Osteocyte (in vitro differentiated cells): ENCODE data around the gene TARBP1. TPM values are rescaled to one million over a fixed set of nuclear protein-coding genes. Genes with fewer than 3 reads are reported as not detected.

Experiments
- DNase-seq: peaks from one replicate; pipeline ENCODE4 v3.0.0; 2021; ENCODE audit warnings: mixed read lengths; ENCODE audit not compliant: unreplicated experiment; ENCODE audit errors: extremely low spot score
- H3K27ac Mint-ChIP-seq: one replicate; pipeline ENCODE4 v1.8.0; 2021; ENCODE audit warnings: mild to moderate bottlenecking, mixed read lengths; ENCODE audit not compliant: unreplicated experiment
- H3K27me3 Mint-ChIP-seq: one replicate; pipeline ENCODE4 v1.8.0; 2021; ENCODE audit warnings: mixed read lengths; ENCODE audit not compliant: unreplicated experiment
- H3K36me3 Mint-ChIP-seq: one replicate; pipeline ENCODE4 v1.8.0; 2021; ENCODE audit warnings: mixed read lengths; ENCODE audit not compliant: unreplicated experiment
- H3K4me1 Mint-ChIP-seq: one replicate; pipeline ENCODE4 v1.8.0; 2021; ENCODE audit warnings: mixed read lengths; ENCODE audit not compliant: unreplicated experiment
- H3K4me3 Mint-ChIP-seq: one replicate; pipeline ENCODE4 v1.8.0; 2021; ENCODE audit warnings: mild to moderate bottlenecking, moderate library complexity, mixed read lengths; ENCODE audit not compliant: unreplicated experiment
- H3K9me3 Mint-ChIP-seq: one replicate; pipeline ENCODE4 v1.8.0; 2021; ENCODE audit warnings: mixed read lengths; ENCODE audit not compliant: unreplicated experiment
- CTCF ChIP-seq: fragments of 200-600 bp; sonication (generic); IDR thresholded peaks from 2 replicates; pipeline ENCODE4 v1.5.0; 2021; ENCODE audit warnings: antibody characterized with exemption, mild to moderate bottlenecking, moderate library complexity
- total RNA-seq: library from RNA; stranded (reverse); gene quantifications from 2 replicates; pipeline ENCODE4 v1.2.1, GENCODE V29; 2021

TARBP1 gene
- total RNA-seq, 1 donor from 2014 or later = 19.0 TPM

GRCh38 chr1:234478152-234478480 is 863 bp downstream of the TARBP1 start:
- no peak for DNase-seq
- Mint-ChIP-seq H3K36me3 (no peaks in the 10 kb centered on the region), H3K27me3 (peaks cover 22% of the 10 kb centered on the region), H3K27ac (no peak overlapping the region), H3K4me3 (peak overlapping the region; percentile 79), H3K9me3 (no peaks in the 10 kb centered on the region), H3K4me1 (peaks cover 21% of the 10 kb centered on the region)
- TF ChIP-seq CTCF = no peak

GRCh38 chr1:234477386-234478151 is 1.4 kb downstream of the TARBP1 start:
- Mint-ChIP-seq H3K27ac (peak overlapping the region; percentile 69), H3K4me1 (peaks cover 21% of the 10 kb centered on the region), H3K9me3 (no peaks in the 10 kb centered on the region), H3K4me3 (peak overlapping the region; percentile 79), H3K36me3 (no peaks in the 10 kb centered on the region), H3K27me3 (peaks cover 17% of the 10 kb centered on the region)
- DNase-seq = no peak
- no peak for TF ChIP-seq CTCF

GRCh38 chr1:234476172-234476571 is 2.8 kb downstream of the TARBP1 start:
- Mint-ChIP-seq H3K27me3 (peaks cover 5% of the 10 kb centered on the region), H3K4me3 (peak overlapping the region; percentile 3), H3K36me3 (no peaks in the 10 kb centered on the region), H3K9me3 (no peaks in the 10 kb centered on the region), H3K27ac (no peak overlapping the region), H3K4me1 (peaks cover 21% of the 10 kb centered on the region)
- no peak for DNase-seq
- TF ChIP-seq CTCF = no peak

GRCh38 chr1:234475167-234475793 is 3.7 kb downstream of the TARBP1 start:
- no peak for DNase-seq
- no peak for TF ChIP-seq CTCF
- Mint-ChIP-seq H3K27ac (no peak overlapping the region), H3K4me3 (no peak overlapping the region), H3K9me3 (no peaks in the 10 kb centered on the region), H3K27me3 (no peaks in the 10 kb centered on the region), H3K36me3 (no peaks in the 10 kb centered on the region), H3K4me1 (peaks cover 21% of the 10 kb centered on the region)

GRCh38 chr1:234474375-234474774 is 4.6 kb downstream of the TARBP1 start:
- TF ChIP-seq CTCF = no peak
- no peaks in the 10 kb centered on the region for H3K9me3 Mint-ChIP-seq
- DNase-seq = no peak
- H3K4me3 Mint-ChIP-seq = no peak overlapping the region
- no peak overlapping the region for H3K27ac Mint-ChIP-seq
- peaks cover 2% of the 10 kb centered on the region for H3K36me3 Mint-ChIP-seq
- H3K4me1 Mint-ChIP-seq = peaks cover 21% of the 10 kb centered on the region
- H3K27me3 Mint-ChIP-seq = no peaks in the 10 kb centered on the region
